Endothelial cell of umbilical vein (primary cell): ENCODE data around the gene CALHM5. TPM values are rescaled to one million over a fixed set of nuclear protein-coding genes. Genes with fewer than 3 reads are reported as not detected.

Source experiments
- BruUV-seq: library from RNA; stranded (reverse); fragments of 400-500 nt; replicated peaks from 2 replicates; lab custom pipeline; 2021; lab: Mats Ljungman, UMichigan
- CTCF ChIA-PET: fragments of 300-600, 350-600 bp; sonication (Branson Sonifier 250); formaldehyde crosslinking; loops from one replicate; lab custom pipeline; 2021; ENCODE audit warnings: antibody characterized with exemption, inconsistent platforms; lab: Charles Lee
- POLR2A ChIA-PET: fragments of 300-600, 350-600 bp; sonication (Branson Sonifier 250); formaldehyde crosslinking; loops from one replicate; lab custom pipeline; 2021; ENCODE audit warnings: antibody characterized with exemption, inconsistent platforms; lab: Charles Lee
- DNase-seq: peaks from one replicate; pipeline ENCODE4 v3.0.0-alpha.2; 2011; ENCODE audit warnings: low read depth, low spot score
- FAIRE-seq: peaks from 2 replicates; lab custom pipeline; 2011; peaks lifted over from hg19 to GRCh38; lab: Jason Lieb, UNC
- H2AFZ ChIP-seq: 2 replicates; pipeline ENCODE4 v1.6.0; 2012; ENCODE audit warnings: low read depth, low read length, control low read depth, inconsistent platforms
- H3K27ac ChIP-seq: 2 replicates; pipeline ENCODE4 v1.5.1; 2011; ENCODE audit warnings: low read depth, mild to moderate bottlenecking, control low read depth, low read length, moderate library complexity; ENCODE audit not compliant: insufficient read depth
- H3K27me3 ChIP-seq, 2 experiments: 2 replicates each; pipeline versions ENCODE4 v1.6.0 to v1.6.1; 2011; ENCODE audit warnings: low read length in 2 of 2, mixed read lengths in 1 of 2; ENCODE audit not compliant: control insufficient read depth in 2 of 2, insufficient read depth in 2 of 2
- H3K36me3 ChIP-seq, 2 experiments: 2 replicates in 1 of 2; 3 replicates in 1 of 2; pipeline ENCODE4 v1.5.1; 2011; ENCODE audit warnings: low read length in 2 of 2, mild to moderate bottlenecking in 1 of 2, moderate library complexity in 1 of 2; ENCODE audit not compliant: control insufficient read depth in 2 of 2, insufficient read depth in 2 of 2; ENCODE audit errors: extremely low read depth in 1 of 2
- H3K4me1 ChIP-seq: 3 replicates; pipeline ENCODE4 v1.5.1; 2011; ENCODE audit warnings: mild to moderate bottlenecking, low read length; ENCODE audit not compliant: control insufficient read depth, insufficient read depth; ENCODE audit errors: extremely low read depth
- H3K4me2 ChIP-seq: 2 replicates; pipeline ENCODE4 v1.6.1; 2011; ENCODE audit warnings: low read length, control low read depth, mixed read lengths; ENCODE audit not compliant: insufficient read depth
- H3K4me3 ChIP-seq, 3 experiments: fragments of 200-600 bp in 1 of 3; sonication (generic), shearing (Covaris generic) in 1 of 3; replicated peaks in 1 of 3; 2 replicates each; pipeline ENCODE4 v1.5.1; 2011 to 2016; ENCODE audit warnings: control low read depth in 3 of 3, low read length in 3 of 3, mild to moderate bottlenecking in 2 of 3, inconsistent platforms in 1 of 3, low read depth in 1 of 3, moderate library complexity in 1 of 3; ENCODE audit not compliant: insufficient read depth in 1 of 3
- H3K79me2 ChIP-seq: 2 replicates; pipeline ENCODE4 v1.6.0; 2012; ENCODE audit warnings: low read length, inconsistent platforms; ENCODE audit not compliant: control insufficient read depth, insufficient read depth
- H3K9ac ChIP-seq: replicated peaks from 2 replicates; pipeline ENCODE3; 2011; ENCODE audit warnings: low read length, control low read depth; ENCODE audit not compliant: insufficient read depth; ENCODE audit errors: extremely low read depth
- H3K9me1 ChIP-seq: replicated peaks from 3 replicates; pipeline ENCODE4 v1.6.0; 2011; ENCODE audit warnings: mild to moderate bottlenecking, low read length; ENCODE audit not compliant: control insufficient read depth, insufficient read depth; ENCODE audit errors: extremely low read depth
- H3K9me3 ChIP-seq: replicated peaks from 2 replicates; pipeline ENCODE4 v1.5.1; 2012; ENCODE audit warnings: low read length, inconsistent platforms; ENCODE audit not compliant: control insufficient read depth, insufficient read depth
- H4K20me1 ChIP-seq: replicated peaks from 2 replicates; pipeline ENCODE3; 2011; ENCODE audit warnings: mild to moderate bottlenecking, low read length; ENCODE audit not compliant: control insufficient read depth, insufficient read depth; ENCODE audit errors: extremely low read depth
- EZH2 ChIP-seq: IDR thresholded peaks from 2 replicates; pipeline ENCODE4 v1.6.1; 2012; ENCODE audit warnings: borderline replicate concordance, low read depth, mild to moderate bottlenecking, moderate library complexity, low read length, inconsistent platforms; ENCODE audit not compliant: severe bottlenecking
- FOS ChIP-seq: IDR thresholded peaks from 2 replicates; pipeline ENCODE4 v1.6.1; 2011; ENCODE audit warnings: mild to moderate bottlenecking, low read length, moderate library complexity, borderline replicate concordance; ENCODE audit not compliant: insufficient read depth
- POLR2A ChIP-seq: IDR thresholded peaks from 2 replicates; pipeline ENCODE4 v1.6.1; 2012; ENCODE audit warnings: low read depth, mild to moderate bottlenecking, control low read depth, low read length
- POLR2AphosphoS5 ChIP-seq: IDR thresholded peaks from 2 replicates; pipeline ENCODE4 v1.6.1; 2012; ENCODE audit warnings: low read depth, mild to moderate bottlenecking, control low read depth, low read length, moderate library complexity; ENCODE audit not compliant: insufficient read depth
- dilution Hi-C: fragments of 300-500 bp; cut with MboI; formaldehyde crosslinking; loops from one replicate; pipeline ENCODE4 v1.15.0; 2019; ENCODE audit warnings: low sequenced_read_pairs; ENCODE audit not compliant: extremely low pct_ligation_motif_present
- intact Hi-C: fragments of 100-400 bp; cut with micrococcal nuclease; formaldehyde crosslinking; loops from one replicate; pipeline ENCODE4 v1.10.0; 2022
- polyA plus RNA-seq, 4 experiments: library from polyadenylated mRNA; depleted of rRNA in 3 of 4; stranded (reverse) in 3 of 4; unstranded in 1 of 4; fragments of >200 nt; gene quantifications; 2 replicates each; pipeline versions ENCODE4 v1.2.1 to v1.2.3, GENCODE V29; 2011 to 2012; ENCODE audit warnings: missing spikeins in 1 of 4
- total RNA-seq: library from RNA; stranded (reverse); gene quantifications from 2 replicates; pipeline ENCODE4 v1.2.3, GENCODE V29; 2021

The CALHM5 gene
- total and polyA plus RNA-seq, 2 donors (not counting 3 experiments of a cell fraction or from before 2014, with no cell fraction given), result 4.5 to 6.6 TPM

- Histone ChIP-seq H3K9ac (no peak overlapping the region), H2AFZ (no peak overlapping the region), H3K9me3 (no peaks in the 10 kb centered on the region), H3K36me3 (no peaks in the 10 kb centered on the region), H3K27ac (no peak overlapping the region), H3K27me3 (no peaks in the 10 kb centered on the region), H3K4me1 (peaks cover 31% of the 10 kb centered on the region), H3K79me2 (peaks cover 28% of the 10 kb centered on the region), H3K4me2 (peak overlapping the region; percentile 16), H4K20me1 (no peaks in the 10 kb centered on the region), H3K4me3 (no peak overlapping the region), H3K9me1 (no peaks in the 10 kb centered on the region)
- intact Hi-C loops, result no loop called here
- no TSS peak for BruUV-seq
- dilution Hi-C loops, result no loop called here
- peak; percentile 67 for FAIRE-seq
- no peak for DNase-seq
- CTCF ChIA-PET, result interaction anchor here (2.1 kb wide), 1 partner anchor 10 kb away, joined by 5 read pairs; no protein-coding TSS in a partner anchor
- TF ChIP-seq POLR2A (no peak), POLR2AphosphoS5 (no peak)
- POLR2A ChIA-PET, result no interaction called here
These were observed 56.7 kb downstream of the CALHM5 start for GRCh38 chr6:116568111-116568510.

- H3K4me2 ChIP-seq, result peak overlapping the region; percentile 16
- H4K20me1 ChIP-seq, result no peaks in the 10 kb centered on the region
- no peak overlapping the region for H3K9ac ChIP-seq
- H3K4me3 ChIP-seq, result no peak overlapping the region
- no peaks in the 10 kb centered on the region for H3K9me3 ChIP-seq
- H3K27me3 ChIP-seq, result no peaks in the 10 kb centered on the region
- peaks cover 37% of the 10 kb centered on the region for H3K79me2 ChIP-seq
- FAIRE-seq (peak; percentile 79), DNase-seq (peak; percentile 38)
- dilution Hi-C loops (no loop called here), intact Hi-C loops (no loop called here)
- TF ChIP-seq FOS, result peak; percentile 76
- no peak for TF ChIP-seq EZH2
- peak; percentile 23 for TF ChIP-seq POLR2A
- peak overlapping the region; percentile 74 for H2AFZ ChIP-seq
- peaks cover 33% of the 10 kb centered on the region for H3K4me1 ChIP-seq
- ChIA-PET POLR2A (interaction anchor here (1.5 kb wide), 1 partner anchor 289 kb away, joined by 3 read pairs; the partner anchor contains the start of gene TSPYL1), CTCF (interaction anchor here (1.5 to 5.5 kb wide), 6 partner anchors 8 to 351 kb away, joined by 3 to 36 read pairs (median 16); partner anchors contain the start of gene CALHM5)
- no peak overlapping the region for H3K27ac ChIP-seq
- no peaks in the 10 kb centered on the region for H3K9me1 ChIP-seq
- BruUV-seq, result no TSS peak
- no peaks in the 10 kb centered on the region for H3K36me3 ChIP-seq
These were observed 57.6 kb downstream of the CALHM5 start for GRCh38 chr6:116568821-116569755.
